HCEC 1CT (cell line): ENCODE results near the gene CYP4F2.
"Not testable (repeated sequence)": the region's sequence is repeated elsewhere in the genome, so short reads cannot be mapped to it uniquely, and the experiment has no call there.

Experiments
- DNase-seq: peaks from one replicate; pipeline ENCODE4 v3.0.0-alpha.2; 2017

CYP4F2 gene

DNA sequence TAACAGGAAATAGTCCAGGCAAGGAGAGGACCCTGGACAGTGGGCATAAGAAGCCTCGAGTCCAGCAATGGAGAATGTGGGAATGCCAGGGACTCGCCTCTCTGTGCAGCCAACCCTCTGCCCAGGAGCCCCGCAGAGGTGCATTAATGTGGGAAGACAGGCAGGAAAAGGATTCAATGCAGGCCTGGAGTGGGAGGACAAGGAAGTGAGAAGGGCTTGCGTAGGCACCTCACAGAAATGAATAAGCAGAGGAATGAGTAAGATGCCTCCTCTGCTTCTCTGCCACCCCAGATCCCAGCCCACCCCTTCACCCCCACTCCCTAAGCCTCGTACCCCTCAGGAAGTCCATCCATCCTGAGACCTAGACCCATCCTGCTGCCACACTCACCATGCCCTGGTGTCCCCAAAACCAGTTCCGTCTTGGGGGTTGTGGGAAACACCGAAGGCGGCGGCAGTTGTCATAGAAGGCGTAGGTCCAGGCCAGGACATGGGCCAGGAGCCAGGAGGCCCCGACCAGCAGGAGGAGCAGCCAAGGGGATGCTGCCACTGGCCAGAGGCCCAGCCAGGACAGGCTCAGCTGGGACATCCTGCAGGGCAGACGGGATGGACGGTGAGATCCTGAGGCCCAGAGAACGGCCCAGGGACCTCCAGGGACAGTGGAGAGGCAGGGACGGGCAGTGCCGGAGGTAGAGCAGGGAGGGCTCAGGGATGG, 692 bp downstream of the CYP4F2 start:
- DNase-seq, result no peak

DNA sequence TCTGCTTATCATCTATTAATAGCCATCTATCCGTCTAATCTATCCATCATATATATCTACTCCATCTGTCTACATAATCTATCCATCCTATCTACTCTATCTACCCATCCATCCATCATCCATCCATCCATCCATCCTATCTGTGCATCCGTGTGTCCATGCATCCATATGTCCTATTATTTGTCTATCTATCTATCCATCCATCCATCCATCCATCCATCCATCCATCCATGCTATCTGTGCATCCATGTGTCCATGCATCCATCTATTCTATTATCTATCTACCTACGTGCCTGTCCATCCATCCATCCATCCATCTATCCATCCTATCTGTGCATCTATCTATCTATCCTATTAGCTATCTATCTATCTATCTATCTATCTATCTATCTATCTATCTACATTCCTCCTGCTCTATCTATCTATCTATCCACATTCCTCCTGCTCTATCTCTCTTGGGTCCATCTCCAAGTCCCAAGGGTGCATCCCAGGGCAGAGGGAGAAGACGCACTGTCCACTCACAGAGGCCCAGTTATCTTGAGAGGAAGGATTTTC, 1.9 kb downstream of the CYP4F2 start:
- no peak for DNase-seq

DNA sequence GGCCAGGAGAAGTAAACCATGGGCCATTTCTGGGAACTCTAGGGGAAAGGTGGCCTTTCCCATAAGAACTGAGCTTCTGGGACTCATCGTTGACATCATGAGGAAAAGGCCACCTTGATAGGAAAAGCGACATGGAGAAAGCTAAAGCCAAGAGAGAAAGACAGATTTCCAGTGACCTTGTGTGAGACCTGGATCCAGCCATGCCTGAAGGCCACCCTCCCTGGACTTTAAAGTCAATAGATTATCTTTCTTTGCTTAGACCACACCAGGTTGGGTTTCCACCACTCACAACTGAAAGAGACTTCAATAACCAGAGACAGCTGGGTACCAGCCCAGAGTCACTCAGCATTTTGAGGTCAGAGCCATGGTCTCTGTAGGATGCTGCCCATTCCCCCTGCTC, 3.5 kb downstream of the CYP4F2 start:
- no peak for DNase-seq

DNA sequence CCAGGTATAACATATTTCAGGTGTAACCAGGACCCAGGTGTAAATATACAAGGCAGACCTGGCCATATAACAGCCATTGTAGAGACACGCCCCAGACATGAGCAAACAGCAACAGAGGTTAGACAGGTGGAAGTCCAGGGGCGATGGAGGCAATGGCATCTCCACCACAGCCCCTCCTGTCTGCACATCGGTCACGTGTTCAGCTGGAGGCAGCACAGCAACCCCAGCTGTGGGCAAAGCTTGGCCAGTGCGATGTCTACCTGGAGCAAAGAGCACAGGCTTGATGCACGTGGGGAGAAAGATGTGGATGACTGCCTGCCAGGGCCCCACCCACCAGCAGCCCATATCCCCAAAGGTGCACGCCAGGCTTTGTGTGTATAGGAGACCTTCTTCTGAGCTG, 4.4 kb downstream of the CYP4F2 start:
- no peak for DNase-seq

DNA sequence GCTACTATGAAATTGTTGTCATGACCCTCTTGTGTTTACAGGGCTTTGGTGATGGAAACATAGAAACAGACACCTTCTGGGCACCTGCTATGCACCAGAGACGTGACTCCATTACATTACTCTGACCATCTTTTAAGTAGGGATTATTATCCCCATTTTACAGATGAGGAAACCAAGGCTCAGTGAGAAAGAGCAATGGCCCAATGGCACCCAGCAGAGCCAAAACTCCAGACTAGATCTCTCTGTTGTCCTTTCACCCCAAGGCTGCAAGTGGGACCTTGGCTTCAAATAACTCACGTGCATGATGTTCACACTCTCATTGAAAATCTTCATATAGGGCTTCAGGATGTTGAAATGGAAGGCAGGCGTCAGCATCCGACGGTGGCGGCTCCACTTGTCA, 5.9 kb downstream of the CYP4F2 start:
- DNase-seq, result no peak

DNA sequence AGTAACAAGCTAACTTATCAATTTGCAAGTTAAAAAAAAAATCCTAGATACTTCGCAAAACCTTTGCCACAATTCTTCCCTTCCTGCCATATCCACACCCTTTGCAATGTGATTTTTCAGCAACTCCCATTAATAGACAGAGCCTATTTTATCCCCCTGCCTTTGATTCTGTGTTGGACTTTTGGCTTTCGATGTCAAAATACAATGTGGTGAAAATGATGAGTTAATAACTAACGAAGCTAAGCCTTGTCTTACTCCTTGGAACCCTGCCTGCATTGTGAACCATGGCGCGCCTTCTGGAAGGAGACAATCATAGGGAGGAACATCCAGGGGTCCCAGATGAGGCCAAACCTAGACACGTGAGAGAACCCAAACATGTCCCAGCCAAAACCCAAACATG, 6.4 kb downstream of the CYP4F2 start:
- no peak for DNase-seq

DNA sequence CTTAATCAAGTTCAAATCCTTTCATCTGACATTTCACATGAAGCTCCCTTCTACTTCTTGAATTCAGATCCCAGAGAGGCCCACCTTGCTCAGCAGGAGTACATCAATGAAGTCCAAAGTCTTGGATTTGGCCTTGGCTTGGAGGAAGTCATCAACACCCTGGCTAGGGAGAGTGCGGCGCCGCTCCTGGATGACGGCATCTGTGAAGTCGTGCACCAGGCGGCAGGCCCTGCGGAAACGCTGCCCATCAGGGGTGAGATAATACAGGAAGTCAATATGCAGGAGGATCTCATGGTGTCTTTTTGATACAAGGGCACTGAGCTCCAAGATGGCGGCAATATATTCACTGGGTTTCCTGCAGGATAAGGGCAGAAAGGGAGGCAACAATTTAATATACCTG, 8.5 kb downstream of the CYP4F2 start:
- not testable (repeated sequence) for DNase-seq

DNA sequence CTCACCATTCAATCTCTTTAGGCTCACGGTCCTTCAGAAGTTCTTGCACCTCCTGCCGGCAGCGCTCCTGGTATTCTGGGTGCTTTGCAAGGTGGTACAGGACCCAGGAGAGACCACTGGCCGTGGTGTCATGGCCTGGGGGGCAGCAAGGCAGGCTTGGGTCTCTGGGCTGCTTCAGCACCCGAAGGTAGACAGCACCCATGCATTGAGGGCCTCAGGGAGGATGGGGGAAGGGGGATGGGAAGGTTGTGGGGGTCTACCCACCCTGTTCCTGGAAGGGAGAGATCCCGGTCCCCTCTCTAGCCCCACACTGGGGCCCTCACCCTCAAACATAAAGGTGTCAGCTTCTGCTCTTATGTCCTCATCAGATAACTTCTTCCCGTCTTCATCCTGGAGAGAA, 12.0 kb downstream of the CYP4F2 start:
- DNase-seq, result no peak

DNA sequence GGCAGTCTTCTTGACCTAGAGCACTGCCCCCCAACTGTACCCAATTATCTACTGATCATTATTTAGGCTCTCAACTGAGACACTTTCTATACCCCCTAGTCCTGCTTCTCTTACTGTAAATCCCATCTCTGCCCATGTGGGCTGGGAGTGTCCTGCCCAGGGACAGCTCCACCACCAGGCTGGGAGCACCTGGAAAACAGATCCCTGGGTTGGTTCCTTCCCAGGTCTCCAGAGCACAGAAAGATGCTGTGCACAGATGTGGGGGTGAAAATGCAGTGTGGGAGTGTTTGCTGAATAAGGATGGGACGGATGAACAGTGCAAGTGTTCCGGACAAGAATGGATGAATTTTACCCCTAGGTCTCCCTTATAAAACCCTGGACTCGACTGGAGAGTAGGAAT, 12.7 kb downstream of the CYP4F2 start:
- DNase-seq, result no peak

DNA sequence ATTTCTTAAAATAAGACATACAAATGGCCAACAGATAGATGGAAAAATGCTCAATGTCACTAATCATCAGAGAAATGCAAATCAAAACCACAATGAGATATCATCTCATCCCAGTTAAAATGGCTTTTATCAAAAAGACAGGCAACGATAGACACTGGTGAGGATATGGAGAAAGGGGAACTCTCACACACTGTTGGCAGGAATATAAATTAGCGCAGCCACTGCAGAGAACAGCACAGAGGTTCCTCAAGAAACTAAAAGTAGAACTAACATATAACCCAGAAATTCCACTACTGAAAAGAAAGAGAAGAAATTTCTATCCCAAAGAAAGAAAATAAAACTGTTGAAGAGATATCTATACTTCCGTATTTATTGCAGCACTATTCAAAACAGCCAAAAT, 14.5 kb downstream of the CYP4F2 start:
- DNase-seq, result not testable (repeated sequence)

DNA sequence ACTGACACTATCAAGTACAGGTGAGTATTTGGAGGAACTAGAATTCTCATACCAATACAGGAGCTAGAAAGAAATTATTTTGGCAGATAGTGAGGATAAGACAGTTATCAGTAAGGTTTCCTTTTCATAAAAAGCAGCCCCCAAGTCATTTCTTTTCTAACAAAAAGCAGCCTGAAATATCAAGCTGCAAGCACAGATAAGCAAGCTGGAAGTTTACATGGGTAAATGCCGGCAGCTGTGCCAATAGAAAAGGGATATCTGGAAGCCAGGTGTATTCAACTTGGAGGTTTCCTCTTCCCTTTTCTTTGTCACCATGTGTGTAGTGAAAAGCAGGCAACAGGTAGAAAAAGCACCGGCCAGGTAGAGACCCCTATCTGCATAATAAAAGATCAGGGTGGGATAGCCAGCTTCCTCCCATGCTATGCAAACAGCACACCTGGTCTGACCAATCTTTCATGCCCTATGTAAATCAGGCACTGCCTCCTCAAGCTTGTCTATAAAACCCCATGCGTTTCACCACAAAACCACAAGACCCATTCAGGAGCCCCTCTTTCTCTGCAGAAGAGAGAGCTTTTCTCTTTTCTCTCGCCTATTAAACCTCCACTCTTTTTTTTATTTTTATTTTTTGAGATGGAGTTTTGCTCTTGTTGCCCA, 22.9 kb downstream of the CYP4F2 start:
- DNase-seq, result no peak

DNA sequence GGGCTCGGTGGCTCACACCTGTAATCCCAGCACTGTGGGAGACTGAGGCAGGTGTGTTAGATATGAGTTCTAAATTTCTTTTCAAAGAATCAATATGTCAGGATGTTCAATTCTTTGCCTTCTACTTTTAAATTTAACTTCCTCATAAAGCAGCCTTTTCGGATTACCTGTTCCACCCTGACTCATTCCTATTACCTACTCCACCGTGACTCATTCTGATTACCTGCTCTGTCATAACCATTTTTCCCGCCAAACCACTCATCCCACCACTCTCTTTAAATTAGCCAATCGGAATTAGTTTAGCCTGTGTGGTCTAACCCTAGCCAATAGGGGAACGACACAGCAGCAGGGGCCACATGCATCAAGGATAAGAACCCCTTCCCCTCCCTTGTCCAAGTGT, 24.1 kb downstream of the CYP4F2 start:
- DNase-seq, result not testable (repeated sequence)

DNA sequence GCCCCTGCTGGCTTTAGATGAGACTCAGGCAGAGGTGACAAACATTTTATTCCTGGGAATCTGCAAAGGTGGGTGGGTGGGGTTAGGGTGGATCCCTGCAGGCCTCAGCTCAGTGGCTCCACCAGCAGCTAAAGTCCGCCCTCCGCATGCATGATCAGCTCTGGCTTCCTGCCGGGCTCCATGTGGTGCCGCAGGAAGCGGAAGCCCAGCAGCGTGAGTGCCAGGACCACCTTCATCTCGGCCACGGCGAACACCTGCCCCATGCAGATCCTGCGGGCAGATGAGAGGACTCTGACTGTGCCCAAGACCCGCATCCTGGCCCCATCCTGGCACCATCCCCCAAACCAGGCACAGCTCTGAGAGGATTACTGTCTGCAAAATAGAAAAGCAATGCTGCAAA, 26.3 kb downstream of the CYP4F2 start:
- DNase-seq, result no peak

DNA sequence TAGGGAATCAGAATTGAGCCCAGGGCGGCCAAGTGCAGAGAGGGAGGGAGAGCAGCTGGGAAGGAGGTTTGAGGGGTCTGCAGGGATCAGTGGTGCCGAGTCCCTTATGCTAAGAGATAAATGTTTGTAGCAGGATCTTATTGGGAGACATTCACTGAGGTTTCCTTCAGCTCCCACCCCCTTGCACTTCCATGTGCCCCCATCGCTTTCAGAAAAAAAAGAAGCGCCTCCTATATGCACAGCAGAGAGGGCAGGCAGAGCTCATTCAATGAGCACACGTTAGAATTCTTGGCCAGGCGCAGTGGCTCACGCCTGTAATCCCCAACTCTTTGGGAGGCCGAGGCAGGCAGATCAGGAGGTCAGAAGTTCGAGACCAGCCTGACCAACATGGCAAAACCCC, 28.0 kb downstream of the CYP4F2 start:
- DNase-seq, result no peak

DNA sequence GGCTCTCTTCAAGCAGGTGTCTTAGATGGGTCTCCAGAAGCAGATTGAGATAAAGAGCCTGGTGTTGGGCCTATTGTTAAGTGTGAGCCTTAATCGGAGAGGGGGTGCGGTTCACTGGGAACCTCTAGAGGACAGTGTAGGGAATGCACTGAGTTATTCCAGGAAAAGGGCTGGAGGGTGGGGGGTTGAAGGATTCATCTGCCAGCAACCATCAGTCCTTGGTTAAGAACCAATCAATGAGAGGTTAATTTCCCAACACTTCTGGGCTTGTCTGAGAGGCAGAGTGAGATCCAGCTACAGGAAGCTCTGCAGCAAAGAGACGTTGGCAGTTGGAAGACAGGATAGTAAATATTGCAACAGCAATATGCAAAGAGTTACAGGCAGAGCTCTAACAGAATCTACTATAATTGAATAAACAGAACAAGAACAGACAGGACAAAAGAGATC, 28.7 kb downstream of the CYP4F2 start:
- no peak for DNase-seq

DNA sequence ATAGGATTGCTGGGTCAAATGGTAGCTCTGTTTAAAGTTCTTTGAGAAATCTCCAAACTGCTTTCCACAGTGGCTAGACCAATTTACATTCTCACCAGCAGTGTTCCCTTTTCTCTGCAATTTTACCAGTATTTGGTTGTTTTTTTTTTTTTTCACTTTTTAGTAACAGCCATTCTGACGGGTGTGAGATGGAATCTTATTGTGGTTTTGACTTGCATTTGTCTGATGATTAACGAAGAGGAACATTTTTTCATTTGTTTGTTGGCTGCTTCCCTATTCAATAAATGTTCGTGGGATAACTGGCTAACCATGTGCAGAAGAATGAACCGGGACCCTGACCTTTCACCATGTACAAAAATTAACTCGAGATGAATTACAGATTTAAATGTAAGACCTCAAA, 31.2 kb downstream of the CYP4F2 start:
- DNase-seq, result no peak

DNA sequence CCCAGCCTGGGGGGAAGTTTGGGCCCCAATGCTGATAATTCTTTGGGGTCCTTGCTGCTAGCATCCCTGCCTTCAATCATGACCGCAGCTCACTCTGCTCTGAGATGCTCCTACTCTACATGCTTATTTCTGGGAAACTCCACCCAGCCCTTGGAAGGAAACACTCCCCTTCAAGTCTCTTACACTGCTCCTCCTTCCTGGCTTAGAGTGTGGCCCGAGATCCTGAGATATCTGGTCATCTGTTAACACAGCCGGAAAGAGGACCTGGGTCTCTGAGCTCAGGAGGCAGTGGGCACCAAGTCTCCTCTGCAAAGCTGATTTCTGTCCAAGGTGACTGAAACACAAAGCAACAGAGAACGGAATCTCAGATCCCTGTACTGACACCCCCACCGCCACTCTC, 33.0 kb downstream of the CYP4F2 start:
- DNase-seq, result no peak

DNA sequence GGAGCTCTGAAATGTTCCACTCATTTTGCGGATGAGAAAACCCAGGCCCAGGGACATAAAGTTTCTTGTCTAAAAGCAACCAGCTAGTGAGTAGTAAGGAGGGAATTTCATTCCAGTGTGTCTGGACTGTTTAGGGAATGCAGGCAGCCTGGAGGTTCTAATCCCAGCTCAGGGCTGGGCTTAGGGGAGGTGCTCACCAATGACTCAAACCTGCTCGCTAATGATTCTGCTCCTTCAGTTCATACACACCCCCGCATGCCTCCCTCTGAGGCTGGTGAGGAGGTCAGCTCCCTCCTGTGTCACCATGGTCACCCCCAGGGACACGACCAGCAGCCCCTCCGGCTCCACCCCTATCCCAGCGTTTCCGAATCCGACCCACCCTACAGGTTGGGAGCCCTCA, 34.6 kb downstream of the CYP4F2 start:
- DNase-seq, result no peak

DNA sequence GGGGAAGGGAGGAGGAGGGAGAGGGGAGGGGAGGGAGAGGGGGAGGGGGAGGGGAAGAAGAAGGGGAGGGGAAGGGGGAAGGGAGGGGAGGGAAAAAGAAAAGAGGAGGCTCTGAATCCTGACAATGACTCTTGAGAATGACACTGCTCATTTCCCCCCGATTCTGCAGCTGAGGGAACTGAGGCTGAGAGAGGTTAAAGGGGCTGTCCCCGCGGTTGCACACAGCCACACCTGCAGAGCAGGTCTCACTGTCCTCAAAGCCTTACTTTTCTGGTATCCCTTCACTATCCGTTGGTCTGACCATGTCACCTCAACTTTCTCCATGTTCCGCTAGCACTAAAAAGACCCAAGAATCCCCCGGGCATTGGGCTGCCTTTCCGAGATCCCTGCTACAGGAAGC, 35.4 kb downstream of the CYP4F2 start:
- no peak for DNase-seq

DNA sequence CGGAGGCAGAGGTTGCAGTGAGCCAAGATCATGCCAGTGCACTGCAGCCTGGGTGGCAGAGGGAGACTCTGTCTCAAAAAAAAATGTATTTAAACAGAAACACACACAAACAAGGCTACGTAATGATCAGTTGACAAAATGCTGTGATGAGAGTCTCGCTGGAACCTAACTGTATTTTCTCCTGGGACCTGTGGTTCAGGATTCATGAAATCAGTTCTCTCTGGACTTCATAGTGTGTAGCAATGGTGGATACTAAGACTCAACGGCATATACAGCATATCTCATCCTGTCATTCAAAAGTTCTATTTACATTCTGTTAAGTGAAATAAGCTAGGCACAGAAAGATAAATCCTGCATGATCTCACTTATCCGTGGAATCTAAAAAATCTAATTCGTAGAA, 37.4 kb downstream of the CYP4F2 start:
- no peak for DNase-seq

DNA sequence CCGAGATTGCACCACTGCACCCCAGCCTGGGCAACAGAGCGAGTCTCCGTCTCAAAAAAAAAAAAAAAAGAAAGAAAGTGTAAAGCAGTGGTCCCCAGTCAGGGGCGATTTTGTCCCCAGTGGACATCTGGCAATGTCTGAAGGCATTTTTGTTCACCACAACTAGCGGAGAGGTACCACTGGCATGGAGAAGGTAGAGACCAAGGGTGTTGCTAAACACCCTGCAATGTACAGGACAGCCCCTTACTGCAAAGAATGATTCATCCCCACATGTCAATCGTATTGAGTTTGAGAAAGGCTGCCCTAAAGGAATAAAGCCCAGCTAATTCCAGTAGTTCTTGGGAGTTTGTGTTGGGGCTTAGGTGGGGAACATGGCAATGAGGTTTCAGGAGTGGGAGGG, 38.7 kb downstream of the CYP4F2 start:
- no peak for DNase-seq

DNA sequence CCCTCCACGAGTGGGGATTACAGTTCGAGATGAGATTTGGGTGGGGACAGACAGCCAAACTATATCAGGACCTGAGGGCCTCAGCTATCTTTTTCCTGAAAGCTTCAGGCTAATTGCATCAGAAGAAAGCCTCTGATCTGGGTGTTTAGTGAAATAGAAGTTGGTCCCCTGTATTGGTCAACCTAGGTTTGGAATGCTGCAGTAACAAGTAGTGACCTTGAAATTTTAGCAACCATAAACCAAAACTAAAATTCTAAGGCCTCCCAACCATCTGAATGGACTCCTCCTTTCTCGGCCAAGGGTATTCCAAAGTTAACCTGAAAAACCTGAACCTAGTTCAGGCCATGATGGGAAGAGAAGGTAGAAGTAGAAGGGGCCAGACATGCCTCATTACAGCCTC, 47.5 kb downstream of the CYP4F2 start:
- no peak for DNase-seq

DNA sequence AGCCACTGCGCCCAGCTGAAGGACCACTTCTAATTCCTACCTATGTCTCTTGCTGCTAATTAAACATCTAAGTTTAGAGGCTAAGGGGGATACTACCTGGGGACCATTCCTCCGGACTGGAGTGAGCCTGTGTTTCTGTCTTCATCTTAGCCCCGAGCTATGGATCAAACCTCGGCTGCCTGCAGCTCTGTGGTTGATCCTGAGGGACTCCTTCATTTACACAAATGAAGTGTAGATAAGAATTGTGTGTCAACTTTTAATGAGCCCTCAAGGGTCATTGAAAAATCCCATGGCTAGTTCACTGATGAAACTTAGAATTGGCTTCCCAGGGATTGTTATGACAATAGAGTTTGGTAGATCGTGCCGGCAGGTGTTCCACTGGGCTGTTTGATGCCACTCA, 51.0 kb downstream of the CYP4F2 start:
- no peak for DNase-seq

DNA sequence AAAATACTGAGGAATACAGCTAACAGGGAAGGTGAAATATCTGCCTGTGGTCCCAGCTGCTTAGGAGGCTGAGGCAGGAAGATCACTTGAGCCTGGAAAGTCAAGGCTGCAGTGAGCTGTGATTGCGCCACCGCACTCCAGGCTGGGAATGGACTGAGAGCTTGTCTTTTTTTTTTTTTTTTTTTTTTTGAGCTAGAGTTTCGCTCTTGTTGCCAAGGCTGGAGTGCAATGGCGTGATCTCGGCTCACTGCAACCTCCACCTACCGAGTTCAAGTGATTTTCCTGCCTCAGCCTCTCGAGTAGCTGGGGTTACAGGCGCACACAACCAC, 54.0 kb downstream of the CYP4F2 start:
- DNase-seq, result not testable (repeated sequence)
